ENCODE results near the gene ESPN.

GRCh38 chr1:6510493-6510892, 85.9 kb downstream of the ESPN start:
- TF ChIP-seq CTCF (IDR thresholded peaks at IDR 0.05) = no peak
- TF ChIP-seq POLR2A (IDR thresholded peaks at IDR 0.05) = no peak

All from adrenal gland (tissue), 5 donors.